Upper lobe of right lung (tissue), 1 donor: Measurements from ENCODE around the gene DAAM1. TPM values are rescaled to one million over a fixed set of nuclear protein-coding genes. Genes with fewer than 3 reads are reported as not detected.

ENCODE experiments used
- ATAC-seq: fragments of 200-7000 bp; cut with Tn5 transposase; one replicate; pipeline ENCODE4 v1.9.1; 2020; ENCODE audit warnings: mild to moderate bottlenecking, moderate library complexity
- DNase-seq: peaks from one replicate; pipeline ENCODE4 v3.0.0-alpha.2; 2020
- H3K27ac ChIP-seq: fragments of 200-600 bp; one replicate; pipeline ENCODE4 v1.8.0; 2022
- H3K27me3 ChIP-seq: fragments of 200-600 bp; one replicate; pipeline ENCODE4 v1.8.0; 2022; ENCODE audit warnings: mild to moderate bottlenecking
- H3K36me3 ChIP-seq: fragments of 200-600 bp; one replicate; pipeline ENCODE4 v1.8.0; 2022
- H3K4me1 ChIP-seq: fragments of 200-600 bp; one replicate; pipeline ENCODE4 v1.8.0; 2022
- H3K4me3 ChIP-seq: fragments of 200-600 bp; one replicate; pipeline ENCODE4 v1.8.0; 2022; ENCODE audit warnings: mild to moderate bottlenecking
- H3K9me3 ChIP-seq: fragments of 200-600 bp; one replicate; pipeline ENCODE4 v1.8.0; 2022
- intact Hi-C: fragments of 100-400 bp; cut with DNase I; formaldehyde crosslinking; loops from one replicate; pipeline ENCODE4 v1.11.0; 2022
- total RNA-seq: library from RNA; stranded (reverse); fragmentation: NEBNext Ultra II Directional; extraction: Animal tissue kit (Norgen Biotek cat#: 25700); gene quantifications from one replicate; pipeline ENCODE4 v1.2.1, GENCODE V29; 2021
- TF ChIP-seq, protein P1 (sequence below): fragments of 200-600 bp; IDR thresholded peaks from one replicate; pipeline ENCODE4 v1.8.0; 2022; ENCODE audit warnings: antibody characterized with exemption
- donor health status: DM: no; HTN: yes; CAD: no; lungs with severe emphysema.

The DAAM1 gene
- total RNA-seq, 1 donor from 2014 or later = 51.2 TPM

- H3K27me3 ChIP-seq = no peaks in the 10 kb centered on the region
- intact Hi-C loops = no loop called here
- no peak overlapping the region for H3K4me3 ChIP-seq
- no peak overlapping the region for H3K27ac ChIP-seq
- DNase-seq (no peak), ATAC-seq (no peak)
- no peaks in the 10 kb centered on the region for H3K9me3 ChIP-seq
- TF ChIP-seq, protein P1, sequence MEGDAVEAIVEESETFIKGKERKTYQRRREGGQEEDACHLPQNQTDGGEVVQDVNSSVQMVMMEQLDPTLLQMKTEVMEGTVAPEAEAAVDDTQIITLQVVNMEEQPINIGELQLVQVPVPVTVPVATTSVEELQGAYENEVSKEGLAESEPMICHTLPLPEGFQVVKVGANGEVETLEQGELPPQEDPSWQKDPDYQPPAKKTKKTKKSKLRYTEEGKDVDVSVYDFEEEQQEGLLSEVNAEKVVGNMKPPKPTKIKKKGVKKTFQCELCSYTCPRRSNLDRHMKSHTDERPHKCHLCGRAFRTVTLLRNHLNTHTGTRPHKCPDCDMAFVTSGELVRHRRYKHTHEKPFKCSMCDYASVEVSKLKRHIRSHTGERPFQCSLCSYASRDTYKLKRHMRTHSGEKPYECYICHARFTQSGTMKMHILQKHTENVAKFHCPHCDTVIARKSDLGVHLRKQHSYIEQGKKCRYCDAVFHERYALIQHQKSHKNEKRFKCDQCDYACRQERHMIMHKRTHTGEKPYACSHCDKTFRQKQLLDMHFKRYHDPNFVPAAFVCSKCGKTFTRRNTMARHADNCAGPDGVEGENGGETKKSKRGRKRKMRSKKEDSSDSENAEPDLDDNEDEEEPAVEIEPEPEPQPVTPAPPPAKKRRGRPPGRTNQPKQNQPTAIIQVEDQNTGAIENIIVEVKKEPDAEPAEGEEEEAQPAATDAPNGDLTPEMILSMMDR = no peak
- H3K36me3 ChIP-seq = no peaks in the 10 kb centered on the region
- peaks cover 21% of the 10 kb centered on the region for H3K4me1 ChIP-seq
These were observed 122.2 kb downstream of the DAAM1 start for GRCh38 chr14:59310633-59311032.

DNA sequence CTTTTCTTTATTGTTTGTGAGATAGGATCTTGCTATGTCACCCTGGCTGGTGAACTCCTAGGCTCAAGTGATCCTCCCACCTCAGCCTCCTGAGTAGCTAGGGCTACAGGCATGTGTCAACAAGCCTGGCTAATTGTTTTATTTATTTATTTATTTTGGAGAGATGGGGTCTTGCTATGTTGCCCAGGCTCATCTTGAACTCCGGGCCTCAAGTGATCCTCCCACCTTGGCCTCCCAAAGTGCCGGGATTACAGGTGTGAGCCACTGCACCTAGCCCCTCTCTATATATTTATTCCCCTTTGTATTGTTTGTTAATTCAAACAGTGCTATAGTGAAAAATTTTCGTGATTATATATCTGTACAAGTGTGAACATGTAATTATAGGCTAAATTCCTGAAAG lies 123.3 kb downstream of the DAAM1 start:
- H3K36me3 ChIP-seq = no peaks in the 10 kb centered on the region
- DNase-seq = no peak
- H3K9me3 ChIP-seq = no peaks in the 10 kb centered on the region
- intact Hi-C loops = no loop called here
- TF ChIP-seq, protein P1 = no peak
- H3K4me1 ChIP-seq = peaks cover 14% of the 10 kb centered on the region
- no peak overlapping the region for H3K4me3 ChIP-seq
- ATAC-seq = no peak
- no peaks in the 10 kb centered on the region for H3K27me3 ChIP-seq
- H3K27ac ChIP-seq = no peak overlapping the region

- no peak overlapping the region for H3K4me3 ChIP-seq
- intact Hi-C loops = no loop called here
- H3K4me1 ChIP-seq = peaks cover 20% of the 10 kb centered on the region
- no peak overlapping the region for H3K27ac ChIP-seq
- no peaks in the 10 kb centered on the region for H3K36me3 ChIP-seq
- no peaks in the 10 kb centered on the region for H3K9me3 ChIP-seq
- TF ChIP-seq, protein P1 = no peak
- ATAC-seq (no peak), DNase-seq (no peak)
- no peaks in the 10 kb centered on the region for H3K27me3 ChIP-seq
These were observed 124.7 kb downstream of the DAAM1 start for GRCh38 chr14:59313144-59313651.

DNA sequence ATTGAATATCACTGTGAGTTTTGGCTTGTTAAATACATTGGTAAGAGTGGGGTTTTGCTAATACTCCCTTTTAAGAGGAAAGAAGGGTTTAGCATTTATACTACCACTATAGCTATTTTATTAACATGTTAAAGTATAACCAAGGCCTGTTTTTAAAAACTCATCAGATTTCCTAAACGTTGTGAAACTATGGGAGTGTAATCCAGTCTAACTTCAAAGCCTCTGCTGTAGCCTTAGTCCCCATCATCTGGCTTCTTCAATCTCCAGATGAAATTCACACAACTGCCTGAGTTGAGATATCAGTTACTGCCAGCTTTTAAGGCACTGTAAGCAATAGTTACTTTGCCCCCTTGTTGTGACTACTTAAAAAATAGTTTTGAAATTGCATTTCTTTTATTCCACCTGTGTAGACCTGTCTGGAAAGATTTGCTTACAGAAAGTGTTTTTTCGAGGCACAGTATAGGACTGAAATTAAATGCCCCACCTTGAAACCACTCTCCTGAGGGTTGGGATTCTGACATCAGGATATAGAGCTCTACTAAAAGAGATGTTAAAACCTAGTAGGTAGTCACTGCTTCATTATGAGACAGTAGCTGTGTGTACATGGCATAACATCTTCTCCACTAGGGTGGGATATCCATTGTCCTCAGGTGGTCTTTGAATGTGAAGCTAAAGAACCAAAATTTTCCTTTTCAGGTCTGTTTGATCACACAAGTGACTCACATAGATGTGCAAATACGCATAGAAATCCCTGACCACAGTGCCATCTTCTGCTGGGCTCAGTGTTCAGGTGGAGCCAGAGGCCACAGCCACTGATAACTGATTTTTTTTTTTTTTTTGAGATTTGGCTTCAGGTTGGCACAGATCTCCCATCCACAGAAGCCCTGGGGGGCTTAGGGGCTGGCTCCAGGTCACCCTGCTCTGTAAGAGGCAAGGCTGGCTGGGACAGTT lies 125.5 kb downstream of the DAAM1 start:
- TF ChIP-seq, protein P1 = no peak
- intact Hi-C loops = no loop called here
- H3K4me3 ChIP-seq = no peak overlapping the region
- ATAC-seq (no peak), DNase-seq (no peak)
- H3K9me3 ChIP-seq = no peaks in the 10 kb centered on the region
- no peaks in the 10 kb centered on the region for H3K36me3 ChIP-seq
- peaks cover 20% of the 10 kb centered on the region for H3K4me1 ChIP-seq
- no peak overlapping the region for H3K27ac ChIP-seq
- no peaks in the 10 kb centered on the region for H3K27me3 ChIP-seq

DNA sequence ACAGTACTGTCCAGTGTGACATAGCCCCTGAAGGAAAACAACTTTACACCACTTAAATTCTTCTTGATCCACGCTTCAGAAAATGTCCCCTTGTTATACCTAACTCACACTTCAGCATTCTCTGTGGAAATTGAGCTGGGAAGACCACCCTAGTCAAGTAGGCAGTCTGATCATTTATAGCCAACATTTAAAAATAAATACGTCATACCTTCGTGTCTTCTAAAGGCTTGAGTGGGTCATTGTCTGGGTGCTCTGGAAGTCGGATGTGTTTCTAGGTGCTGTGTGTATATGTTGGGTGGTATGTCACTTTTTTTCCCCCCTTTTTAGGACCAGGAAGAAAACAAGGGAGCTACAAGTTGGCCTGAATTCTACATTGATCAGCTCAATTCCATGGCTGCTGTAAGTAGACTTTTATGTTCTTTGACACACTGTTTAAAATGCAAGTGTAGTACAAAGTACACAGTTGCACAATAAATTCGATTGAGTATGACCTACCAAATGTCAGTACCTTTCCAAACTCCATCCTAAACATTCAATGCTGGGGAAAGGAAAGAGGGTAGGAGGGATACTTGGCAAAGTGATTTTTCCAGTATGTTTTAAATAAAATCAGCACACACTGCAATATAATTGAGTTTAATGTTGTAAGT lies 126.6 kb downstream of the DAAM1 start:
- H3K4me1 ChIP-seq = peaks cover 18% of the 10 kb centered on the region

More for the DNA sequence above, 126.6 kb downstream of the DAAM1 start:
- H3K9me3 ChIP-seq = no peaks in the 10 kb centered on the region
- no peak overlapping the region for H3K27ac ChIP-seq
- intact Hi-C loops = no loop called here
- DNase-seq (no peak), ATAC-seq (no peak)
- TF ChIP-seq, protein P1 = no peak
- no peaks in the 10 kb centered on the region for H3K36me3 ChIP-seq
- H3K27me3 ChIP-seq = no peaks in the 10 kb centered on the region
- H3K4me3 ChIP-seq = no peak overlapping the region
